ENCODE data around the gene PAF1.

PAF1 gene

DNA sequence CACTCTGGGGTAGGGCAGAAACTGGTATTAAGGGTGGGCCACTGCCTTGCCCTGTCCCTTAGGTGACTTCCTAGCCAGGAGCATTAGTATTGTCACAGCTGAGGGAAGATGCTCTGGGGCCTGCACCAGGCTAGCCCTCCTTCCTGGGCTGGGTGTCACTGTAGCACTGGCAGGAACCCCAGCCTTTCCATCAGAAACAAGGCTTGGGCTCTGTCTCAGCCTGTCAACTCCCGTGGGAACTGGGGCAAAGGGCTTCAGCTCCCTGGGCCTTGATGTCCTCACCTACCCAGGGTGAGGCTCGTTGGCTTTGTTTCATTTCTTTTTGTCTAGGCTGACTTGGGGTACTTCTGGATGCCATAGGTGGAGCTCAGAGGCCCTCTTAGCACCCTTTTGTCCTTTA lies 18.0 kb downstream of the PAF1 start:
- 100% methylated on average over 2 of the region's 2 CpGs for WGBS (ENCODE audit: insufficient coverage)
- POLR2A ChIA-PET, result no interaction called here

DNA sequence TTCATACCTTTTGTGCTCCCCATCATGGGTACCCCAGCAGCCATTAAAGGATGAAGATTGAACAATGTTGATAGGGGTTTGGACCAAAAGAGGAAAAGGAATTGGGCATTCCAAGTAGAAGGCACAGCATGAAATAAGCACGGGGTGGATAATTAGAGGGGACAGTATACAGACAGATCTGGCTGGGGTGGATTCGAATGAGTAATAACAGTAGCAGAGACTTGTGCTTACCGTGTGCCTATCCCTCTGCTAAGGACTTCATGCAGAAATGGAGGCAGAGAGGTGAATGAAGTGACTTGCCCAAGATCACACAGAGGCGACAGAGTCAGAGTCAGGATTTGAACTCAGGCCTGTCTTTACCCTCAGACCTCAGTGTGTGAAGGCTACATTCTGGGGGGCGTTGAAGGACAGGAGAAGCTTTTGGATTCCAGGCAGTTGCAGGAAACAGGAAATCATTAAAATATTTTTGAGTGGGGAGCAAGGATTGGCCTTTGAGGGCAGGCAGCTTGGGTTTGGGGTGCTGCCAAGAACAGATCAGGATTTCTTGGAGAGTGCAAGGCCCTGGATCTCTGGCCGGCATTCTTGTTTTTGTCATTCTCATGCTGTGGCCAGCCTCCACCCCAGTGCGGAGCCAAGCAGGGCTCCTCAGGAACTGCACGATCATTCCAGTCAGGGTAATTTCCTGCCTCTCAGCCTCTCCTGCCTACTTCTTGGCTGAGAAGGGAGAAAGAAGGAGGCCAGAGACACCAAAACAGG lies 18.7 kb downstream of the PAF1 start:
- ChIA-PET CTCF (interaction anchor here (2.2 kb wide), 1 partner anchor 10 kb away, joined by 6 read pairs; no protein-coding TSS in a partner anchor), POLR2A (interaction anchor here (0.7 kb wide), 1 partner anchor 15 kb away, joined by 3 read pairs; no protein-coding TSS in a partner anchor)
- Histone ChIP-seq H3K27ac (ENCODE audit: insufficient read depth in 1 of 2, low read depth in 1 of 2, low read length in 2 of 2, poor library complexity in 1 of 2, severe bottlenecking in 2 of 2) (no peak overlapping the region), H3K36me3 (ENCODE audit: control insufficient read depth in 4 of 4, insufficient read depth in 4 of 4, low read length in 3 of 4) (peaks cover 33 to 81% (median 69%) of the 10 kb centered on the region in 4 experiments), H3K9me3 (ENCODE audit: control extremely low read depth in 1 of 5, control insufficient read depth in 4 of 5, insufficient read depth in 2 of 5, low read depth in 1 of 5, low read length in 4 of 5) (no peaks in the 10 kb centered on the region), H3K4me1 (ENCODE audit: control extremely low read depth in 1 of 4, control insufficient read depth in 4 of 4, insufficient read depth in 4 of 4, low read length in 3 of 4) (no peaks in the 10 kb centered on the region), H3K27me3 (replicated peaks in 2 of 5; ENCODE audit: control insufficient read depth in 4 of 5, insufficient read depth in 5 of 5, low read length in 4 of 5) (no peaks in the 10 kb centered on the region), H3K4me3 (ENCODE audit: control insufficient read depth in 1 of 7, extremely low read depth in 1 of 7, insufficient read depth in 4 of 7, low read depth in 2 of 7, low read length in 6 of 7) (no peak overlapping the region)
- WGBS (ENCODE audit: insufficient coverage), result 77% methylated on average over 6 of the region's 8 CpGs
- no peak for DNase-seq

More for the DNA sequence above, 18.0 kb downstream of the PAF1 start:
- Histone ChIP-seq H3K36me3 (ENCODE audit: control insufficient read depth in 4 of 4, insufficient read depth in 4 of 4, low read length in 3 of 4) (peaks cover 33 to 88% (median 75%) of the 10 kb centered on the region in 4 experiments), H3K9me3 (ENCODE audit: control extremely low read depth in 1 of 5, control insufficient read depth in 4 of 5, insufficient read depth in 2 of 5, low read depth in 1 of 5, low read length in 4 of 5) (no peaks in the 10 kb centered on the region), H3K4me1 (ENCODE audit: control extremely low read depth in 1 of 4, control insufficient read depth in 4 of 4, insufficient read depth in 4 of 4, low read length in 3 of 4) (no peaks in the 10 kb centered on the region), H3K4me3 (ENCODE audit: control insufficient read depth in 1 of 7, extremely low read depth in 1 of 7, insufficient read depth in 4 of 7, low read depth in 2 of 7, low read length in 6 of 7) (no peak overlapping the region), H3K27ac (ENCODE audit: insufficient read depth in 1 of 2, low read depth in 1 of 2, low read length in 2 of 2, poor library complexity in 1 of 2, severe bottlenecking in 2 of 2) (no peak overlapping the region), H3K27me3 (replicated peaks in 2 of 5; ENCODE audit: control insufficient read depth in 4 of 5, insufficient read depth in 5 of 5, low read length in 4 of 5) (no peaks in the 10 kb centered on the region)
- no peak for DNase-seq
- CTCF ChIA-PET, result interaction anchor here (0.7 to 2.2 kb wide), 2 partner anchors 11 to 39 kb away, joined by 3 to 6 read pairs; no protein-coding TSS in a partner anchor

DNA sequence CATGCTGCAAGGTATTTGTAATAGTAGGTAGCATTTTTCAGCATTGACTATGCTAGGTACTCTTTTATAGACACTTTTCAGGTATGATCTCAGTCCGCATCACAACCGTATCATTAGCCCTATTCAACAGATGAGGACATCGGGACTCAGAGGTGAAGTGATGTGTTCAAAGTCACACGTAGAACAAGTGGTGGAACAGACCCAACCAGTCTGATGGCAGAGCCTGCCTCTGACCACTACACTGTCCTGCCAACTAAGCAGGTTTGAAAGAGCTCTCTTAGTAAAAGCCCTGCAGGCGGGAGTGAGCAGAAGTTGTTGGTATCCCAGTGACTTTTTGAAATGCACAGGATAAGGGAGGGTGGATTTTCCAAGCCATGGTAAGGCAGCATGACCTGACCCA lies 20.2 kb downstream of the PAF1 start:
- H3K4me1 ChIP-seq (ENCODE audit: control extremely low read depth in 1 of 4, control insufficient read depth in 4 of 4, insufficient read depth in 4 of 4, low read length in 3 of 4), result no peaks in the 10 kb centered on the region
- H3K9me3 ChIP-seq (ENCODE audit: control extremely low read depth in 1 of 5, control insufficient read depth in 4 of 5, insufficient read depth in 2 of 5, low read depth in 1 of 5, low read length in 4 of 5), result no peaks in the 10 kb centered on the region
- no peak overlapping the region for H3K27ac ChIP-seq (ENCODE audit: insufficient read depth in 1 of 2, low read depth in 1 of 2, low read length in 2 of 2, poor library complexity in 1 of 2, severe bottlenecking in 2 of 2)
- no peaks in the 10 kb centered on the region for H3K27me3 ChIP-seq (replicated peaks in 2 of 5; ENCODE audit: control insufficient read depth in 4 of 5, insufficient read depth in 5 of 5, low read length in 4 of 5)
- no peak overlapping the region for H3K4me3 ChIP-seq (ENCODE audit: control insufficient read depth in 1 of 7, extremely low read depth in 1 of 7, insufficient read depth in 4 of 7, low read depth in 2 of 7, low read length in 6 of 7)
- ChIA-PET CTCF (interaction anchor here (1.1 kb wide), 1 partner anchor 8 kb away, joined by 3 read pairs; no protein-coding TSS in a partner anchor), POLR2A (no interaction called here)
- peaks cover 35 to 76% (median 59%) of the 10 kb centered on the region in 4 experiments for H3K36me3 ChIP-seq (ENCODE audit: control insufficient read depth in 4 of 4, insufficient read depth in 4 of 4, low read length in 3 of 4)
- WGBS (ENCODE audit: insufficient coverage), result 97% methylated on average over 5 of the region's 5 CpGs
- no peak for DNase-seq

DNA sequence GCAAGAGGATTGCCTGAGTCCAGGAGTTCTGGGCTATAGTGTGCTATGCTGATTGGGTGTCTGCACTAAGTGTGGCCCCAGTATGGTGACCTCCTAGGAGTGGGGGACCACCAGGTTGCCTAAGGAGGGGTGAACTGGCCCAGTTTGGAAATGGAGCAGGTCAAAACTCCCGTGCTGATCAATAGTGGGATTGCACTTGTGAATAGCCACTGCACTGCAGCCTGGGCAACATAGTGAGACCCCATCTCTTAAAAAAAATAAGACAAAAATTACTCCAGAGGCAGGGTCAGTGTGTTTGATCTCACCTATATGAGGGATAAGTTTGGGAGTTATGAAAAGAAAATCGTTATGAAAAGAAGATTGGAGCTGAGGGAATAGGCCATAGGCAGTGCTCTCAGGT lies 21.7 kb downstream of the PAF1 start:
- POLR2A ChIA-PET, result no interaction called here
- Histone ChIP-seq H3K9me3 (ENCODE audit: control extremely low read depth in 1 of 5, control insufficient read depth in 4 of 5, insufficient read depth in 2 of 5, low read depth in 1 of 5, low read length in 4 of 5) (no peaks in the 10 kb centered on the region), H3K36me3 (ENCODE audit: control insufficient read depth in 4 of 4, insufficient read depth in 4 of 4, low read length in 3 of 4) (peaks cover 37 to 75% (median 60%) of the 10 kb centered on the region in 4 experiments), H3K4me1 (ENCODE audit: control extremely low read depth in 1 of 4, control insufficient read depth in 4 of 4, insufficient read depth in 4 of 4, low read length in 3 of 4) (no peaks in the 10 kb centered on the region), H3K27ac (ENCODE audit: insufficient read depth in 1 of 2, low read depth in 1 of 2, low read length in 2 of 2, poor library complexity in 1 of 2, severe bottlenecking in 2 of 2) (no peak overlapping the region), H3K4me3 (ENCODE audit: control insufficient read depth in 1 of 7, extremely low read depth in 1 of 7, insufficient read depth in 4 of 7, low read depth in 2 of 7, low read length in 6 of 7) (no peak overlapping the region), H3K27me3 (replicated peaks in 2 of 5; ENCODE audit: control insufficient read depth in 4 of 5, insufficient read depth in 5 of 5, low read length in 4 of 5) (no peaks in the 10 kb centered on the region)
- DNase-seq, result no peak
- 88% methylated on average over 1 of the region's 2 CpGs for WGBS (ENCODE audit: insufficient coverage)
- CTCF ChIA-PET, result interaction anchor here (1.0 to 1.3 kb wide), 3 partner anchors 13 to 20 kb away, joined by 3 to 4 read pairs (median 3); no protein-coding TSS in a partner anchor

DNA sequence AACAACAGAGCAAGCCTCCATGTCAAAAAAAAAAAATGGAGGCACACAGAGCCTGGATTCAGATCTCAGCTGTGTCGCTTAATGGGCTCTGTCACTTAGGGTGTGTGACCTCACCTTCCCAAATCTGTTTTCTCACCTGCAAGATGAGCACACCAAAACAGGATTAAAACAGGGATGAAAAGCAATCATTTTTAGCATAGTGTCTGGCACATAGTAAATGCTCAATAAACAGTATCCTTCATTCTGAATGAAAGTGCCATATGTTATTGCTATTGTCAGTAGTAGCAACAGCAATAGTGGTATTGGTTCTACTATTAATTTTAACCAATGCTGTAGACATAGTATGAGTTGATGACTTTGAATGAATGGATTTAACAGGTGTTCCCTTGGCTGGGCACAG lies 25.4 kb downstream of the PAF1 start:
- no peaks in the 10 kb centered on the region for H3K4me1 ChIP-seq (ENCODE audit: control extremely low read depth in 1 of 4, control insufficient read depth in 4 of 4, insufficient read depth in 4 of 4, low read length in 3 of 4)
- DNase-seq, result no peak
- H3K4me3 ChIP-seq (ENCODE audit: control insufficient read depth in 1 of 7, extremely low read depth in 1 of 7, insufficient read depth in 4 of 7, low read depth in 2 of 7, low read length in 6 of 7), result no peak overlapping the region
- no peaks in the 10 kb centered on the region for H3K9me3 ChIP-seq (ENCODE audit: control extremely low read depth in 1 of 5, control insufficient read depth in 4 of 5, insufficient read depth in 2 of 5, low read depth in 1 of 5, low read length in 4 of 5)
- peaks cover 30 to 73% (median 56%) of the 10 kb centered on the region in 4 experiments for H3K36me3 ChIP-seq (ENCODE audit: control insufficient read depth in 4 of 4, insufficient read depth in 4 of 4, low read length in 3 of 4)
- 100% methylated on average over 1 of the region's 1 CpG for WGBS (ENCODE audit: insufficient coverage)
- no peaks in the 10 kb centered on the region for H3K27me3 ChIP-seq (replicated peaks in 2 of 5; ENCODE audit: control insufficient read depth in 4 of 5, insufficient read depth in 5 of 5, low read length in 4 of 5)
- ChIA-PET CTCF (interaction anchor here (1.1 kb wide), 1 partner anchor 10 kb away, joined by 3 read pairs; no protein-coding TSS in a partner anchor), POLR2A (no interaction called here)
- H3K27ac ChIP-seq (ENCODE audit: insufficient read depth in 1 of 2, low read depth in 1 of 2, low read length in 2 of 2, poor library complexity in 1 of 2, severe bottlenecking in 2 of 2), result no peak overlapping the region

DNA sequence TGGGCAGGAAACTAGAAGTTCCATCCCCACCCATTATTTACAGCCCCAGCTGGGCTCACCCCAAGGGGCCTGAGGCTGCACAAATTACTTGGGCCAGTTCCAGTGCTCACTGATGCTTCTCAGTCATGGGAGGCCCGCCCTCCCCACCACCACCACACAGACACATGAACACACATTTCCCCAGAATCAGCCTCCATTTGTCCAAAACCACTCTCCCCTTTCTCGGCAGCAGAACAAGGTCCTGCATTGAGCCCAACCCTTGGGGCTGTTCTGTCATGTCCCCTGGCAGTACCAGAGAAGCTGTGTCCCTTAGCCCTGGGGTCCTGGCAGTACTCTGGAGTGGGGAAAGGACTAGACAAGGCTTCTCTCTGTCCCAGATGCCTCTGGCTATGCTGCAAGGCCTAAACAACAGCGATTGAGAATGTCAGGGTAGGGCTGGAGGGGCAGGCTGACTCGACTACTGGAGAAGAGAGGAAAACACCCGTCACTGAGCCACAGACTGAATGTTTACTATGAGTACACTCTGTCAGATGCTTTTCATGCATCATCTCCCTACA lies 26.9 kb downstream of the PAF1 start:
- CTCF ChIA-PET, result interaction anchor here (2.7 kb wide), 1 partner anchor 10 kb away, joined by 9 read pairs; no protein-coding TSS in a partner anchor
- Histone ChIP-seq H3K36me3 (ENCODE audit: control insufficient read depth in 4 of 4, insufficient read depth in 4 of 4, low read length in 3 of 4) (peaks cover 24 to 69% (median 54%) of the 10 kb centered on the region in 4 experiments), H3K4me3 (ENCODE audit: control insufficient read depth in 1 of 7, extremely low read depth in 1 of 7, insufficient read depth in 4 of 7, low read depth in 2 of 7, low read length in 6 of 7) (no peak overlapping the region), H3K27me3 (replicated peaks in 2 of 5; ENCODE audit: control insufficient read depth in 4 of 5, insufficient read depth in 5 of 5, low read length in 4 of 5) (no peaks in the 10 kb centered on the region), H3K9me3 (ENCODE audit: control extremely low read depth in 1 of 5, control insufficient read depth in 4 of 5, insufficient read depth in 2 of 5, low read depth in 1 of 5, low read length in 4 of 5) (no peaks in the 10 kb centered on the region), H3K4me1 (ENCODE audit: control extremely low read depth in 1 of 4, control insufficient read depth in 4 of 4, insufficient read depth in 4 of 4, low read length in 3 of 4) (no peaks in the 10 kb centered on the region), H3K27ac (ENCODE audit: insufficient read depth in 1 of 2, low read depth in 1 of 2, low read length in 2 of 2, poor library complexity in 1 of 2, severe bottlenecking in 2 of 2) (no peak overlapping the region)
- POLR2A ChIA-PET, result interaction anchor here (0.8 kb wide), 1 partner anchor 137 kb away, joined by 5 read pairs; no protein-coding TSS in a partner anchor
- WGBS (ENCODE audit: insufficient coverage), result 96% methylated on average over 3 of the region's 5 CpGs
- no peak for DNase-seq
